ENCODE measurements around the gene FAM240A. TPM values are rescaled to one million over a fixed set of nuclear protein-coding genes. Genes with fewer than 3 reads are reported as not detected.
A peak's percentile ranks its signal among the peaks of the same experiment; 100 is the strongest.
"Not testable (repeated sequence)": the region's sequence is repeated elsewhere in the genome, so short reads cannot be mapped to it uniquely, and the experiment has no call there.

Gene FAM240A
- polyA plus RNA-seq (ENCODE audit: insufficient read length in 4 of 4) = under 1 TPM in 3 of 4 donors, not detected in 1; 0.08 to 0.26 (median 0.17) TPM

DNA sequence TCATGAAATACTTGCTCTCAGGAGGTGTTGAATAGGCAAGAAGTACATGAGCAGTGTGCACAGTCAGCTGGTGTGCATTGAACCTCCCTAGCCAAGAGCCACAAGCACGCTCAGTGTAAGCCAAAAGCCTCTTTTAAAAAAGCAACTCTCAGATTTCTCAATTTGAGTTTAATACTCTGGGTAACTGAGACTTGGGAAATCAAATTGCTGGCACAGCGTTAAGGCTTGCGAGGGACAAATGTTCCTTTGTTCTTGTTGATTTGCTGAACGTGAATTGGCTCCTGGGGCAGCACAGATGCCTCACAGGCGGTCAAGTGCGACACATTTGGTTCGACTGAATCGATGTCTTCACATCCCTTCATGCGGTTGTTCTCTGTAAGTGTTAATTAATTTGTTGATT is at the start of gene FAM240A:
Gene FAM240A, plus strand, starts transcription at position 202 of the 400 bp plus-strand sequence. Its CDS starts 159 bp downstream, at position 361.
- DNase-seq (ENCODE audit: low read depth in 4 of 4, low spot score in 3 of 4) = peak in 1 of 4 donors; percentile 31

DNA sequence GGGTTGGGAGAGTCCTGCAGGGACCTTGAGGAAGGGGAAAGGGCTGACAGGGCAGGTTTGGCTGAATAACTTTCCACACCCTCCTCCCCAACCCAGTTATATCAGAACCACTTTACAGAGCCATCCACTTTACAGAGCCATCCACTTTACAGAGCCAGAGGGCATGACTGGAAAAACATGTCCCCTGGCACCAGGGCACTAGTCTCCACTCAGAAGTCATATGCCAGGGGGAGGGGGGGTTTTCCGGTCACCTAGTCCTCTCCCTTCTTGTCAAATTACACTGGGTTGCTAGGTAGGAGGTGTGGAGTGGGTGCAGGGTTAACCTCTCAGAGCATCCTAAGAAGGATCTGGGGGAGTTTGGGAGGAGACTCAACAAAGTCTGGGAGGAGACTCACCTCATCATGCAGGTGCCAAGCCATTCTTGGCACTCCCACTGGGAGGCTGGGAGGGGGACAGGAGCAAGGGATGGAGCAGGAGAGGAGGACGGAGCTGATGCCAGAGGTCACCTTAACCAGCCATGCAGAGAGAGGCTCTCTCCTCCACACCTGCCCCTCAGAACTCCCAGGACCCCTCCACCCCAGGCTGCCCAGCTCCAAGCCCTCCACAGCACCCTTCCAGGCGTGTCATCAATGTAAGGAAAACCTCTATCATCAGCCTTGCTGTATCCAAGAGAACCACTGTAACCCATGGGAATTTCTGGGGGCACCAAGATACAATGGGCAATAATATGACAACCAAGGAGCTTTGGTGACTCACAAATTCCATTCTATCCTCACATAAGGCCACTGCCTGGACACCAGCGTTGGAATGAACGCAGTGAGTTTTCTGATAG is 47.9 kb upstream of the FAM240A start:
- DNase-seq (ENCODE audit: low read depth in 4 of 4, low spot score in 3 of 4) = no peak

DNA sequence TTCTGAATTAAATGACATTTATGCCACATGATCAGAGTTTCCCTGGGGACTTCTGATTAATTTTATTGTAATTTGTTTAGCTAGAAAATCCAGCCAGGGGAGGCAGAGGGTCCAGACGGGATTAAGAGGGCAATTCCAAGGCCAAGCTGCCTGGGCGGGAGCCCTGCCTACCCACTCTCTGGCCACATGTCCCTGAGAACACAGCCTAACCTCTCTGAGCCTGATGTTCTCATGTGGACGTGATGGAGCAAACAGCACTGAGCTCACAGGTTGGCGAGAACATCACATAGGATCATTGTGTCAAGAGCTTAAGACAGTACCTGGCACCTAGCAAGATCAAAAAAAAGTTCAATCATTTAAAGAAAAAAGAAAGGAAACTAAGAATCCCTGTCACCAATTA is 47.2 kb upstream of the FAM240A start:
- DNase-seq (ENCODE audit: low read depth in 4 of 4, low spot score in 3 of 4) = no peak

DNA sequence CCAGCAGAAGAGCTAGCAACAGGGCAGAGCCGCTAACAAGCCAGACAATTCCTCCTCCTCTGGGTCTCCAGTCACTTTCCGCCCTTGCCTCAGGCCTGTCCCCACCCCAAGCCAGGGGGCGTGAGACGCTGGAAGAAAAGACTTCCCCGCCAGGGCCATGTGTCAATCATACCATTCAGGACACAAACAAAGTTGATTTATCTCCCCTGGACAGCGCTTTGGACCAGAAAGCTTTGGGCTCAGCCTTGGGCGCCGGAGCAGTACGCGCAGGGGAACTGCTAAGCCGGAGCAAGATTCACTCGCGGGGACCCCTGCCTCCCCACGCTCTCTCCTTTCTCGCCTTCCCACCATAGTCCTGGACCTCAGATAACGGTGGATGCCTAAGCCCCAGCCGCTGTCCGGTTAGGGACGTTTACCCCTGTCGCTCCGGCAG is 46.7 kb upstream of the FAM240A start:
- no peak for DNase-seq (ENCODE audit: low read depth in 4 of 4, low spot score in 3 of 4)

DNA sequence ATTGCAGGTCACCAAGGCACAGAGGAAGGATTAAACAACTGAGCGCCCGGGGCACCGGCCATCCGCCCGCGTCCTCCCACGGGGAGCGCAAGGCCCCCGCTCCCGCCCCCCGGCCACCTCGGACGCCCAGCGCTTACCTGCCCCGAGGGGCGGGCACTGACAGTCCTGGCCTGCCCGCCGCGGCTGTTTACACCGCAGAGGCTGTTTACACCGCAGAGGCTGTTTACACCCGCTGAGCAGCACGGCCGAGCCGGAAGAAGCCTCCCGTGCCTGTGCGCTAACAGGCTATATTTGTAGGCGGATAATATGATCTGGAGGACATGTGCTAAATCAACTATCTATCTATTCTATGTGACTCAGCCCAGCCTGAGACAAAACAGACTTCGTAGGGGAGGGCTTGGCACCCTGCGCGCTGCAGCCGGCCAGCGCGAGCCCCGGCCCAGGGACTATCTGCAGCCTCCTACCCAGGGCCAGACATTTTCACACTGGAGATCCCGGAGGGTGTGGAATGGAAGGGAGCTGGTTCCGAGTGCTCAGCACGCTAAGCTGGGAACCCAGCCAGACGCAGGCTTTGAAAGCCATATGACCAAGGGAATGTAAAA is 46.2 kb upstream of the FAM240A start, which contains the start of gene LRRC2:
Gene LRRC2, minus strand, starts transcription at position 263 of the 602 bp plus-strand sequence. CDS start 14,711 bp downstream, outside the sequence.
- DNase-seq (ENCODE audit: low read depth in 4 of 4, low spot score in 3 of 4) = no peak

DNA sequence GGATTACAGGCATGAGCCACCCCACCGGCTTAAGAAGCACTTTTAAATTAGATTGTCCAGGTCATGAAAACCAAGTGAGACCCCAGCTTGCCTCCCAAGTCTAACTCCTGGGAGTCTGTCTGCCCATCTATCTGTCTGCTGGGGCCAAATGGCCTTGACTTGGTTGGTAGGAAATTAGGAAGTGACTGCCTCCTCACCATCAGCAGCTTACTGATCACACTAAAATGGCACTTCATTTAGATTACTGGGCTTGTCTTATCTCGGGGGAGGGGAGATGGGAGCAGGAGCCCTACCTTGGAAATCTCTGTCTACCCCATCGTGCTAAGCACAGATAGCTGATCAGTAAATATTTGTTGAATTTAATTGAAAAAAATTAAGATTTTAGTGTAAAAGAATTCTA is 40.6 kb upstream of the FAM240A start:
- DNase-seq (ENCODE audit: low read depth in 4 of 4, low spot score in 3 of 4) = no peak

DNA sequence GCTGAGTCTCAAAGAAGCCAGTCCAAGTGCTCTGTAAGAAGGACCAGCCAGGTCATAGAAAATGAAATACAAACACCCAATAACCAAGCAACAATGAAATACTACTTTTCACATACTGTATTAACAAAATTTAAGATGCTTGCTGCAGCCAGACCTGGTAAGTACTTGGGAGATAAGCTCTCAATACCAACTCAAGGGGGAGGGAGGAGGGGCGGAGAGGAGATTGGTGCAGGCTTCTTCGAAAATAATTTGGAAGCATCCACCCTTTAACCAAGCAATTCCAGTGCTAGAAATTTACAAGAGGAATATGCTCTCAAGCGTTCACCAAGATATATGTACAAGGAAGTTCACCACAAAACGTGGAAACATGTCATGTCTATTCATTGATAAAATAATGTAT is 38.6 kb upstream of the FAM240A start:
- DNase-seq (ENCODE audit: low read depth in 4 of 4, low spot score in 3 of 4) = no peak

DNA sequence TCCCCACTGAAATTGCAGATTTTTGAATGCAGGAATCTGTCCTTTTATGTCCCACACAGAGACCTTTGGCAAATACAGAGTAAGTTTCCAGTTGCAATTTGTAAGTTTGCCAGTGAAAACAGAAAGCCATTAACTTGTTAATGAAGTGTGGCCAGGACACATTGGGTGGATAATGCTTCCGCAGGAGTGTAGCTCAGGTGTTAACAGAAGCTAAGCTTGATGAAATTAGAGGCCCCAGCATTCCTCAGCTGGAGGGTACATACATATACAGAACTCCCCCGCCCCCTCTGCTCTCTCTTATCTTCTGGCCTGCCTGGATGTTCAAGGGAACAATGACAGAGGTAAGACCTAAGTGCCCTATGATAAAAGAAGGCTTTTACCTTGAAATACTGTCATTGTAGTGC is 38.1 kb upstream of the FAM240A start:
- DNase-seq (ENCODE audit: low read depth in 4 of 4, low spot score in 3 of 4) = no peak

DNA sequence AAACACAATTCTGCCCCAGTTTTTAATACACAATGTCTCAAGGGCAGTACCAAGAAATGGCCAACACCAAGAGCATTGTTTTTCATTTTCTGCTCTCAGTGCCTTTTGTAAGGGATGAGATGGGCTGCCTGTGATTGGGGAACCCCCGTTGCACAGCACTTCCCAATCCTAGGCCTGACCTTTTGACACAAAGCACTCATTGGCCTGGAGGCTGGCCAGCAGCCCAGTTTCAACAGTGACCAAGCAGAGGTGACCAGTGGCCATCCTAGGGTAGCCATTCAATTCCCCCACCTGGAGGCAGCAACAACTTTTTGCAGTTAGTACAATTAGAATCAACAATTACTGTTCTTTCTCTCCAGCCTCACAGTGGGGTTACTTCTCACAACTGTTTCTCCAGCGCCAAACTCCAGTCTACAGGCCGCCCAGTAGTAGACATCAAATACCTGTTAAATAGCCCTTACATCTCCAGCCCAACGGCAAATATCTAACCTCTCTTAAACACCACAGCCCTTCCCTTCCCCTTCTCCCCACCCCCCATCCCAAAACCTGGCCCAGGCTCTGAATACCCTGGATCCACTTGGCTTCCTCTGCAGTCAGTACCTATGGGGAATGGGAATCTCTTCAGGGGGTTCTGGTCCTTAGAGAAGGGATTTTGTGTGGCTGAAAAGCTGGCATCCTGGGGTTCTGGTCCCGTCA is 37.3 kb upstream of the FAM240A start:
- no peak for DNase-seq (ENCODE audit: low read depth in 4 of 4, low spot score in 3 of 4)

DNA sequence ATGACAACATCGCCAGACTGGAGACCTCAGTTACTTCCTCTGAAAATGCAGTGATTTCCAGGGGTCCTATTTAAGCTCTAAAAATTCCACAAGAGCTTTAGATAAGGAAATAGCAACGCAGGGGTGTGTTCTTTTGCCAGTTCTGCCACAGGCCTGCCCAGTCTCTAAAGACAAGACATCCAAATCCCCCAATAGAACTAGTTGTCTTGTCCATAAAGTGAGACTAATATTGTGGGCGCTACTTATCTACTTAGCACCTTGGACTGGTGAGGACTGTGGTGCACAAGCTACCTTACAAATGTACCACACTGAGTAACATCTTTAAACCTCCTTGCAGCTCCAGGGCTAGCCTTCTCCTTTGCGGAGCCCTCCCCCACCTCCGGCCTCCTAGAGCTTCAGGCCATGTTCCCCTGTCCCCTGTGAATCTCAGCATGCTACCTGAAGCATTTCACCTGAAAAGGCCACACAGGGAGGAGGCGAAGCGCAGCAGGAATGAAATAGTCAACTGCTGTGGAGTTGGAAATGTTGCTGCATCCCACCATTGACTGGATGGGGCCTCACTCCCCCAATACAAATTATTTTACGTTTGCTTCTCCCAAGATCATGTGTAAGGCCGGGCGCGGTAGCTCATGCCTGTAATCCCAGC is 36.6 kb upstream of the FAM240A start:
- no peak for DNase-seq (ENCODE audit: low read depth in 4 of 4, low spot score in 3 of 4)

DNA sequence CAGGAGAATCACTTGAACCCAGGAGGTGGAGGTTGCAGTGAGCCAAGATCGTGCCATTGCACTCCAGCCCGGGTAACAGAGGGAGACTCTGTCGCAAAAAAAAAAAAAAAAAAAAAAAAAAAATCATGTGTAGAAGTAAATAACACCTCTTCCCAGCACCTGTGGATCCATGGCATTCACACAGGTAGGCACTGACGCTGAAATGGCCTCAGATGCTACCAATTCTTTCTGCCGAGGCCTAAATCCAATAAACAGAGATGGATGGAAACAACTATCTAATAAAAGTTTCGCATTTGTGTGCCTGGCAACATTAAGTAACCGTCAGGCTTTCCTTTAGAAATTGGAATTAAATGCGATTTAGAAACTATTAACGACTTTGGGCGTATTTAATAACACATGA is 35.9 kb upstream of the FAM240A start:
- no peak for DNase-seq (ENCODE audit: low read depth in 4 of 4, low spot score in 3 of 4)

DNA sequence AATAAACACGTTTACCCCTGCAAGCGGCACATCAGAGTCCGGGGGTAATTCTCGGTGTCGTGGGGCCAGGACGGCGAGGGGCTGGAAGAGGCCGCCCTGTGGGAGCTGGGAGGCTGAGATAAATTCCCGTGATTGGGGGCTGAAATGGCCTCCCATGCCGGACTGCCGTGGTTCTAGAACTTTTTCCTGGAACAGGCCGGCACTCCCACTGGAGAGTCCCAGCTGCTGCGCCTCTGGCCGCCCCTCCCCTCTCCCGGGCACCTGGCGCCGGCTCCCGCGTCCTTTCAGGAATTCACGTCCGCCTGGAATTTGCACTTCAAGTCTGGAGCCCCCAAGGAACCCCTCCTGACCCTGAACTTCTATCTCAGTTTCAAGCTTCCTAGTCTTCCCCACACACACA is 35.4 kb upstream of the FAM240A start:
- no peak for DNase-seq (ENCODE audit: low read depth in 4 of 4, low spot score in 3 of 4)

DNA sequence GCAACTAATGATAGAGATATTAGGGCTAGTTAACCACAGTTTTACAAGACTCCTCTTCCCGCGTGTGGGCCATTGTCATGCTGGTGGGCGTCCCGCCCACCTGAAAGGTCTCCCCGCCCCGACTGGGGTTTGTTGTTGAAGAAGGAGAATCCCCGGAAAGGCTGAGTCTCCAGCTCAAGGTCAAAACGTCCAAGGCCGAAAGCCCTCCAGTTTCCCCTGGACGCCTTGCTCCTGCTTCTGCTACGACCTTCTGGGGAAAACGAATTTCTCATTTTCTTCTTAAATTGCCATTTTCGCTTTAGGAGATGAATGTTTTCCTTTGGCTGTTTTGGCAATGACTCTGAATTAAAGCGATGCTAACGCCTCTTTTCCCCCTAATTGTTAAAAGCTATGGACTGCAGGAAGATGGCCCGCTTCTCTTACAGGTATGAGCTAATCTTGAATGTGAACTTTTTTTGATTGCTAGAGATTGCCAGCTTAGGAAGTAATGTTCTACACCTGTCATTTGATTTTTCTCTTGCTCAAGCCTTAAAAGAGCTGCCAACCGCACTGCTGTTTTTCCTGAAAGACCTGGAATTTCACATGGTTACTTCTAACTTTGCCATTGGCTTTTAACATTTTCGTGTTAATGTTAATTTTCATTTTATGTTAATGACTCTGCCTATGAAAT is 34.6 kb upstream of the FAM240A start:
- not testable (repeated sequence) for DNase-seq (ENCODE audit: low read depth in 4 of 4, low spot score in 3 of 4)

DNA sequence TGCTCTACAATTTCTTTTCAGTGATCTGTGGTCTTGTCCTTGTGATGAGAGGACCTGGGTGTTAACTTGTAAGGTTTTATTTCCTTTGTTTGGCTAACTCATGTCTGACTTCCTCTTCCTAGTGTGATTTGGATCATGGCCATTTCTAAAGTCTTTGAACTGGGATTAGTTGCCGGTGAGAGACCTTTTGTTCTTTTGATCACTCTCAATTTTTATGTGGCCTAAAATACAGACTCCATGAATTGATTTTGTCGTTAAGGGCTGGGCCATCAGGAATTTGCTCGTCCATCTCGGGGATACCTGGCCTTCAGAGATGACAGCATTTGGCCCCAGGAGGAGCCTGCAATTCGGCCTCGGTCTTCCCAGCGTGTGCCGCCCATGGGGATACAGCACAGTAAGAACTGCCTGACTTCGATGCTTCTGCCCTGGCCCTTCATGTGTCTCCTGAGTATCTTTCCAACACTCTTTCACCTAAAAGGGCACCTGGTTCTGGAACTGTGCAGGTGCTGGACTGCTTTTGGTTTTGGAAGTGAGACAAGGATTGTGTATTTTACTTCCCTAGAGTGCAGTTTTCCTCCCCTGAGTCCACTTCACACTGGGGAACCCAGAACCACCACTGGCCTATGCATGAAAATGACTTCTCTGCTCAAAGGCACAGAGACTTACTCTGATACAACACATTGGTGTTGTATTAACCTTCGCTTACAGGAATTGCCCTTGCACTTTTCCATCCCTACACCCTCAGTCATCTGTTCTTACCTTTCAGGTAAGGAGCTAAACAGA is 33.2 kb upstream of the FAM240A start:
- DNase-seq (ENCODE audit: low read depth in 4 of 4, low spot score in 3 of 4) = no peak

DNA sequence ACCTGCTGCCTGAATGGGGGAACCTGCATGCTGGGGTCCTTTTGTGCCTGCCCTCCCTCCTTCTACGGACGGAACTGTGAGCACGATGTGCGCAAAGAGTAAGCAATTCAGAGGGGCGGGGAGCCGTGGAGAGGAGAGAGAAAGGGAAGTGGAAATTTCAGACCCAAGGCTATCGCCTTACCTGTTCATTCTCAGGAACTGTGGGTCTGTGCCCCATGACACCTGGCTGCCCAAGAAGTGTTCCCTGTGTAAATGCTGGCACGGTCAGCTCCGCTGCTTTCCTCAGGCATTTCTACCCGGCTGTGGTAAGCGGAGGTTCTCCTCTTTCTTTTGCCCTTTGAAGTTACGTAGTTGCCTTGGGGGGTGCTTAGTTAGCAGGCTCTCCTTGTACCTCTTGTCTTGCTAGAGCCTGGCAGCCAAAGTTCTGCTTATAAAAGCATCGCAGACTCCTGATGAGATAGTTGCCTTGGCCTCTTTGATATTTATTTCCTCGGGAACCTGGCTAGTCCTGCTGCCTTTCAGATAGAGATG is 32.5 kb upstream of the FAM240A start:
- DNase-seq (ENCODE audit: low read depth in 4 of 4, low spot score in 3 of 4) = no peak

DNA sequence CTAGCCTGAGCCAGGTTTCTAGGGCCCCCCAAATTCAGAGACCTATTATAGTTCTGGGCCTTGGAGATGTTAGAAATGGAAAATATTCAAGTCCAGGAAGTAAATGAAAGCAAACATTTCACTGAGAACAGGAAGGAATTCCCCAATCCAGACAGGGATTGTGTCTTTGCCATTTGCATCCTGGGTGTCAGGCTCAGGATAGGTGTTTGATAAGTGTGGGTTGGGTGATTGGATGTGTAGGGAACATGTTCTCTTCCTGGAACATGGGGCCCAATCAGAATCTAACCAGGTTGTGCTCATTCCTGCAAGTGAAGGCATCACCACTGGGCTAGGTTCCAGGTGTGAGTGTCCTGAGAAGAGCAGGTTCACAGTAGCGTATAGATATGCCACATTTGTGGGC is 31.6 kb upstream of the FAM240A start:
- DNase-seq (ENCODE audit: low read depth in 4 of 4, low spot score in 3 of 4) = no peak

DNA sequence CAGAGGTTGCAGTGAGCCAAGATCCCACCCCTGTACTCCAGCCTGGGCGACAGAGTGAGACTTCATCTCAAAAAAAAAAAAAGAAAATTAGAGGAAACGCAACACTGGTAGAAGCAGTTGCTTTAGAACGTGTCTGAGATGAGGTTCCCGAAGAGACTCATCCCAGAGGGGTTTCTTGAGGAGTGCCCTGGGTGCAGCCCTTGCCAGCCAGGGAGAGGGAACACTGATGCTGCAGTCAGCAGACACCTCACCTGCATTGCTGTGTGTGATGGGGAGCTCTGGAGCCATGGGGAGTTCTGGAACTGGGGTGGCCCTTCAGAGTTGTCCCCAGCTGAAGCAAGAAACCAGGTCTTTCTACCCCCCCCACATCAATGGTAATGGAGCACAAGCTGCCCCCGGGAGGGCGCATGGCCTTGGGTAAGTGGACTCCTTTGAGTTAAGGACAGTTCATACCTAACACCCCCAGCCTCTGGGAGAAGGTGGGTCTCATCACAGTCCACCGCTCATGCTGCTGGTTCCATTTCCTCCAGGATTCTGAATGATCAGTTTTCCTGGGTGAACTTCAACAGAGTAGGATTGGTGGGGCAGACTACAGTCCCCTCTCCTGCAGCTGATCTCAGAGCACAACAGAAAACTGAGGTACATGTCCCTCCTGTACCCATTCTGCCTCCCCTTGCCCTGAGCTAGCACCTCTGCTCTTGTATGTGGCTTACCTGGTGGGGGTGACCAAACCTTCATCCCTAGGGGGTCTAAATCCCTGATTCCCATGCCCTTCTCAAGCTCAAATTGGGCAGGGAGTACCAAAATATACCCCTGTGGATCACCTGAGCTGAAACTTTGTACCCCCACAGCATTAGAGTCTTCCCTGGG is 27.5 kb upstream of the FAM240A start:
- DNase-seq (ENCODE audit: low read depth in 4 of 4, low spot score in 3 of 4) = no peak

Measured in right renal pelvis (tissue), 4 donors.